ENCODE data around the gene SPARC.
"Not testable (repeated sequence)": the region's sequence is repeated elsewhere in the genome, so short reads cannot be mapped to it uniquely, and the experiment has no call there.

The SPARC gene

GRCh38 chr5:151686674-151687407 lies at the start of gene SPARC:
Gene SPARC, minus strand, starts transcription at chr5:151686915. Its CDS starts 10,727 bp downstream, at chr5:151676188.
- no peak for DNase-seq

GRCh38 chr5:151735646-151736045 lies 48.9 kb upstream of the SPARC start:
- no peak for DNase-seq

GRCh38 chr5:151734064-151734408 lies 47.3 kb upstream of the SPARC start:
- DNase-seq, result no peak

- no peak for DNase-seq
Observed at GRCh38 chr5:151733358-151734063, 46.8 kb upstream of the SPARC start.

GRCh38 chr5:151730381-151730780 lies 43.7 kb upstream of the SPARC start:
- no peak for DNase-seq

- DNase-seq, result not testable (repeated sequence)
Observed at GRCh38 chr5:151729597-151729996, 42.9 kb upstream of the SPARC start.

GRCh38 chr5:151724360-151724759 lies 37.6 kb upstream of the SPARC start:
- DNase-seq, result no peak

- DNase-seq, result no peak
Observed at GRCh38 chr5:151722546-151722945, 35.8 kb upstream of the SPARC start.

GRCh38 chr5:151721812-151722391 lies 35.2 kb upstream of the SPARC start:
- DNase-seq, result no peak

- no peak for DNase-seq
Observed at GRCh38 chr5:151721087-151721646, 34.5 kb upstream of the SPARC start.

- DNase-seq, result no peak
Observed at GRCh38 chr5:151720215-151720614, 33.5 kb upstream of the SPARC start.

GRCh38 chr5:151719228-151720000 lies 32.7 kb upstream of the SPARC start:
- no peak for DNase-seq

GRCh38 chr5:151718646-151719045 lies 31.9 kb upstream of the SPARC start:
- DNase-seq, result no peak

GRCh38 chr5:151718153-151718552 lies 31.4 kb upstream of the SPARC start:
- no peak for DNase-seq

GRCh38 chr5:151717416-151717815 lies 30.7 kb upstream of the SPARC start:
- DNase-seq, result no peak

- no peak for DNase-seq
Observed at GRCh38 chr5:151709109-151709735, 22.5 kb upstream of the SPARC start.

GRCh38 chr5:151708126-151708525 lies 21.4 kb upstream of the SPARC start:
- DNase-seq, result no peak

GRCh38 chr5:151707567-151707966 lies 20.9 kb upstream of the SPARC start:
- no peak for DNase-seq

GRCh38 chr5:151706906-151707305 lies 20.2 kb upstream of the SPARC start:
- DNase-seq, result no peak

GRCh38 chr5:151703780-151704179 lies 17.1 kb upstream of the SPARC start:
- no peak for DNase-seq

GRCh38 chr5:151703227-151703626 lies 16.5 kb upstream of the SPARC start:
- DNase-seq, result no peak

GRCh38 chr5:151700820-151701219 lies 14.1 kb upstream of the SPARC start:
- no peak for DNase-seq

- no peak for DNase-seq
Observed at GRCh38 chr5:151700296-151700695, 13.6 kb upstream of the SPARC start.

Data from NCI-H446 treated with DMSO at 0.1 percent for 48 hours (cell line).